GM19467 (cell line): ENCODE results near the gene KCNAB1.
"Not testable (repeated sequence)": the region's sequence is repeated elsewhere in the genome, so short reads cannot be mapped to it uniquely, and the experiment has no call there.

Experiments
- ATAC-seq: cut with Tn5 transposase; IDR thresholded peaks from one replicate; pipeline ENCODE4 v1.9.1; 2021; ENCODE audit warnings: mild to moderate bottlenecking, moderate library complexity; ENCODE audit not compliant: unreplicated experiment

The KCNAB1 gene

DNA sequence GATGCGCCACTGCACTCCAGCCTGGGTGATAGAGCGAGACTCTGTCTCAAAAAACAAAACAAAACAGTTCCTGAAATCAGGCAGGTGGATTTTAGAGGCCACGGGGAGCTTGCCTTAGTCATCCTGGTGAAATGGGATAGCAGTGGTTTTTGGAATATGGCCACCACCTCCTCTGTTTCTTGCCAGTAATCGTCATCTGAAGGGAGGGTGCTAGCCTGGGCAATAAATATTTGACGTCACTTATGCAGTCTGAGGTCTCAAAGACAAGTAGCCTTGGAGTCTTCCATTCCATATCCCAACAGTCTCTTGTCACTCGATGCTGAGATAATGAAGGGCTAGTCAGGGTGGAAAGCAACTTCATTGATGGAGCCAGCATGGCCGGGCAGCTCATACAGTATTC is 55.2 kb downstream of the KCNAB1 start:
- ATAC-seq, result no peak

DNA sequence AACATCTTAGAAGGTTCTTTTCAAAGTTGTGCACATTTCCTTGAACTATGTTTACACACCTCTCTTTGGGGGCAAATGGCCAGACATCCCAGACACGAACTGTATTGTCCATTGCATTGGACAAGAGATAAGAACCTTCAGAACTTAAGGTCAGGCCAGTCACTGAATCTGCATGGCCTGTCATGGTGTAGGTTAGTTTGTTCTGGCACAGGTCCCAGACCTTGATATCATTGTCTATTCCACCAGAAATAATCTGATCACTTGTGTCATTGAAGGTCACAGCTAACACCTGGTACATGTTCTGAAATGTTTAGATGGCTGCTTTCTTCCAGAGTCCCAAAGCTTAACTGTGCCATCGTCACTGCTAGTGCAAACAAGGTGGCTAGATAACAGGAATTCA is 55.7 kb downstream of the KCNAB1 start:
- no peak for ATAC-seq

DNA sequence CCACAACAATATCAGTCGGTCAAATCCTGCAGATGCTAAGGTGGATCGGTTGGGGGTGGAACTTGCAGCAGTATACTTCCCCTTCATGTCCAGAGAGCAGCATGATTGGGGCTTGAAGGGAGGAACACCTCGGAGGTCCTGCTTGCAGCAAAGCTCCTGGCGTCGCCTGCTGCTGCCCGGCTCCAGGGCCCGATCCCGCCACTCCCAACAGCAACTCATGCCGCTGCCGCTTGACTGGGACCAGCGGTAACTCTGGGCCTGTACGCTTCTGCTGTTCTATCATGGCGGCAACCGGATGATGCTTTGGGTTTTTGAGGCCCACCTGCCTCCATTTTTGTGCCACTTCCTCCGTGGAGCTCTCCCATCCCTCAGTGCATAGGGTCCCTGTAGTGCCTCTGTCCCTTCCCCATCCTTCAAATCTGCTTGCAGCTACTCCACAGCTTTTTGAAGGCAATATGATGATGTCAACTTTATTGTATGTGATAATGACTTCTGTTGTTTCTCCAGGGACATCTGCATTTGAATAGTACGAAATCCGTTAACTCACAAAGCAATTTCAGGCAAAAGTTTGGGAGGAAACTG is 56.3 kb downstream of the KCNAB1 start:
- ATAC-seq, result no peak

DNA sequence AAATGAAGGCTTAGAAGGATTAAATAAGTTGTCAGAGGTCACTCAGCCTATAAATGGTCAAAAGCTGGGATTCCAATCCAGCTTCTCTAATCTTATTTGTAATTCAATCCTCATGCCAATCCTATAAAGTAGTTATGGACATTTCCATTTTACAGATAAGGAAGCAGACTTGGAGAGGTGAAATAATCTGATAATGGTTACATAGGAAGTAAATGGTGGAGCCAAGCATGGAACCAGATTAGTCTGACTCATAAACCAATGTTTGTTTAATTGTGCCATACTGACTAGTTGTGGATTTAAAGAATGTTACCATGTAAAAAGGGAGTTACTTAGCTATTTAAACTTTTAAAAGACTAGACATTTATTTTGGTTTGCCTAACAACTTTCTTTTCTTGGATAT is 59.7 kb downstream of the KCNAB1 start:
- no peak for ATAC-seq

DNA sequence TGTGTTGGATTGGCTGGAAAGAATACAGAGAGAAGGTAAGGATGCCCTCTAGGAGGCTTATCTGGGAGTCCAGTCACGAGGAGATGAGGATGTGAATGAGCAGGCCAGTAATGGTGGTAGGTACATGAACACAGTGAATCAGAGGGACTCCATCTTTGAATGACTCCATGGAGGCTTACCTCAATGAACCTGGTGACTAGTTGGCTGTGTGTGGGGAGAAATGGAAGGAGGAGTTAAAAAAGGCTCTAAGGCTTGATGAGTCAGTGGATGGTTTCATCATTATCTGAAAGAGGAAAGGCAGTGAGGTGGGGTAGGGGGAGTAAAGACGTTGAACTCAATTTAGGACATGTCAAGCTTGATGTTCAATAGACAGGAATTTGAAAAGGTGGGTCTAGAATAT is 61.1 kb downstream of the KCNAB1 start:
- ATAC-seq, result no peak

DNA sequence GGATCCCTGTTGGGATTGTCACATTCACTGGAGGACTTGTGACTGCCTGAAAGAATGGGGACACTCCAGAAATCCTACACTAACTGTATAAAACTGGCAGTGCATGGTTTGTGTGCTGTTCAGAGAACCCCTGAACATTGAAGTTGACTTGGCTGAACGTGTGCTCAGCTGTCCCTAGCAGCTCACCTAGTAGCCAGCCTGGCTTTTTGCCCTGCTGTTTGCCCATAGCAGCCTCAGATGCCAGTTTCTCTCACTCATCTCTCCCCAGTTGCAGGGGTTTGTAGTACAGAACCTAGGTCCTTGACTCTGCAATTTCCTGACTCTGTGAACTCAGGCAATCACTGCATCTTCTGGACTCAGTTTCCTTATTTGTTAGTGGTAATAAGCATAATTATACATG is 63.0 kb downstream of the KCNAB1 start:
- ATAC-seq, result no peak

DNA sequence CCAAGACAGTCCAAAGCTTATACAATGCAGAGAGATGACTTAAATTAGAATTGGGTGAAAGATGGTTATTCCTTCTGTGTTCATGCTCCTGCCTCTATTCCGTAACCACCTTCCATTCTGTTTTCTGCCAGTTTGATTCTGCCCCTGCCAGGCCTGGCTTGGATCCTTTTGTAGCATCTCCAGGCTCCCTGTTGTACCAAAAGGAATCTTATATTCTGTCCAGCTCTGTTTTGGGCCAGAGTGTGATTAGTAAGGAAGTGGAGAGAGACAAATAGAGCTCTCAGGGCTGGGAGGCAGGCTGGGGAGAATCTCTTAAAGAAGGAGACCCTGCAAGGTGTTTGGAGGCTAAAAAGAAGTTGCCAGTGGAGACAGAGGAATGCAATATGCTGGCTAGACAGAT is 63.8 kb downstream of the KCNAB1 start:
- ATAC-seq, result no peak

DNA sequence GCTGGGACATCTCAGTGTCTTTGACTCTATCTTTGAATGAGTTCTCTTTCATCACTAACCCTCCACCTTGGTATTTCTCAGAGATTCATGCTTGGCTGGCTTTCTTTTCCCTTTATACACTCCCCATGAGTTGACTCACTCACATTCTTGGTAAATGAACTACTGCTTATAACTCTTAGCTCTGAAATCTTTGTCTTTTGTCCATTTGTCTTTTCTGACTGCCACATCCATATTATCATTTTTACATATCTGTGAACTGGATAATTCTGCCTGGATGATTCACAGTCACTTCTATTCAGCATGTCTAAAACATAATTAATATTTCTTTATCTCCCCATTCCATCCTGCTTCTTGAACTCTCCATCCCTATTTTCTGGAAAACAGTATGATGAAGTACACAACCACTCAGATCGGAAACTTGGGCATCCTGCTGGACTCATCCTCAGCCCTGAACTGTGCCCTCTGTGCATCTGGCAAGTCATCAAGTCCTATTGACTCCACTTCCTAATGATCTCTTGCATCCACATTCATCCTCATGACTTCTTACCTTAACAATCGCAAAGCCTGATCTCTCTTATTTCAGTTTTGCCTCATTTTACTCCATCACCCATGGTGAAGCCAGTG is 66.9 kb downstream of the KCNAB1 start:
- ATAC-seq, result no peak

DNA sequence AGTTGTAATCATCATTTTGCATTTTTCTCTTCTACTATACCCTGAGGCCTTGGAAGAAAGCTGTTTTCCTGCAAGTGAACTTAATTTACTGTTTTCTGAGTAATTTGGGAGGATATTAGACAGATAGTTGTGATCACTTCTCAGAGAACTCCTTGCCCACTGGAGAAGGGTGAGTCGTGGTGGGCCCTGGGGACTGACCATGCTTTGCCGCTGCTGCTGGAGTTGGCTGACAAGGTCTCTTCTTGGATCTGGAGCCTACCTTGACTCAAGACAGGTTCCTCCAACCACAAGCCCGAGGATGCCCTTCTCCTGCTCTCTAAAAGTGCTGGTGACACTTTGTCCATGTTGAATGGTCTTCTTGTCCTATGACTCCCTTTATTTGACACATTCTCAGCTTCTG is 68.4 kb downstream of the KCNAB1 start:
- no peak for ATAC-seq

DNA sequence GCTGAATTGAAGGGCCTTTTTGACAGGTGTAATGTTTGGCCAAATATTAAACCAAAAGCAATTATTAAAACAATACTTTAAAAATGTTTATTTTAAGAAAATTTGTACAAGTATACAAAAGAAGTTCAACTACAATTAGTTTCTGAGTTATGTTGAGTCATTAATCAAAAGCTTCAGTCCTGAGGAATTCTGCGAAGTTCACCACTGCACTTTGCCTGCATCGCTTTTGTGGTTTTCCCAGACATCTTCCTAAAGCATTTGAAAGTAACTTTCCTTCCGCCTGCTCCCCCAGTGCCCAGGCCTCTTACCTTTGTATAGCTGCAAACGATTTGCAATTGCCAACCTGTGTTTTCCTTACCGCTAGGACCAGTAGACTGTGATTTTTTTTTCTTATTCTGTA is 69.5 kb downstream of the KCNAB1 start:
- ATAC-seq, result no peak

DNA sequence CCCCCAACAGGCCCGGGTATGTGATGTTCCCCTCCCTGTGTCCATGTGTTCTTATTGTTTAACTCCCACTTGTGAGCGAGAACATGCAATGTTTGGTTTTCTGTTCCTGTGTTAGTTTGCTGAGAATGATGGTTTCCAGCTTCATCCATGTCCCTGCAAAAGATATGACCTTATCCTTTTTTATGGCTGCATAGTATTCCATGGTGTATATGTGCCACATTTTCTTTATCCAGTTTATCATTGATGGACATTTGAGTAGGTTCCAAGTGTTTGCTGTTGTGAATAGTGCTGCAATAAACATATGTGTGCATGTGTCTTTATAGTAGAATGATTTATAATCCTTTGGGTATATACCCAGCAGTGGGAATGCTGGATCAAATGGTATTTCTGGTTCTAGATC is 74.6 kb downstream of the KCNAB1 start:
- not testable (repeated sequence) for ATAC-seq

DNA sequence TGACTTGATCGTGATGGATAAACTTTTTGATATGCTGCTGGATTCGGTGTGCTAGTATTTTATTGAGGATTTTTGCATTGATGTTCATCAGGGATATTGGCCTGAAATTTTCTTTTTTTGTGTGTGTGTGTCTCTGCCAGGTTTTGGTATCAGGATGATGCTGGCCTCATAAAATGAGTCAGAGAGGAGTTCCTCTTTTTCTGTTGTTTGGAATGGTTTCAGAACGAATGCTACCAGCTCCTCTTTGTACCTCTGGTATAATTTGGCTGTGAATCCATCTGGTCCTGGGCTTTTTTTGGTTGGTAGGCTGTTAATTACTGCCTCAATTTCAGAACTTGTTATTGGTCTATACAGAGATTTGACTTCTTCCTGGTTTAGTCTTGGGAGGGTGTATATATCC is 76.8 kb downstream of the KCNAB1 start:
- ATAC-seq, result not testable (repeated sequence)

DNA sequence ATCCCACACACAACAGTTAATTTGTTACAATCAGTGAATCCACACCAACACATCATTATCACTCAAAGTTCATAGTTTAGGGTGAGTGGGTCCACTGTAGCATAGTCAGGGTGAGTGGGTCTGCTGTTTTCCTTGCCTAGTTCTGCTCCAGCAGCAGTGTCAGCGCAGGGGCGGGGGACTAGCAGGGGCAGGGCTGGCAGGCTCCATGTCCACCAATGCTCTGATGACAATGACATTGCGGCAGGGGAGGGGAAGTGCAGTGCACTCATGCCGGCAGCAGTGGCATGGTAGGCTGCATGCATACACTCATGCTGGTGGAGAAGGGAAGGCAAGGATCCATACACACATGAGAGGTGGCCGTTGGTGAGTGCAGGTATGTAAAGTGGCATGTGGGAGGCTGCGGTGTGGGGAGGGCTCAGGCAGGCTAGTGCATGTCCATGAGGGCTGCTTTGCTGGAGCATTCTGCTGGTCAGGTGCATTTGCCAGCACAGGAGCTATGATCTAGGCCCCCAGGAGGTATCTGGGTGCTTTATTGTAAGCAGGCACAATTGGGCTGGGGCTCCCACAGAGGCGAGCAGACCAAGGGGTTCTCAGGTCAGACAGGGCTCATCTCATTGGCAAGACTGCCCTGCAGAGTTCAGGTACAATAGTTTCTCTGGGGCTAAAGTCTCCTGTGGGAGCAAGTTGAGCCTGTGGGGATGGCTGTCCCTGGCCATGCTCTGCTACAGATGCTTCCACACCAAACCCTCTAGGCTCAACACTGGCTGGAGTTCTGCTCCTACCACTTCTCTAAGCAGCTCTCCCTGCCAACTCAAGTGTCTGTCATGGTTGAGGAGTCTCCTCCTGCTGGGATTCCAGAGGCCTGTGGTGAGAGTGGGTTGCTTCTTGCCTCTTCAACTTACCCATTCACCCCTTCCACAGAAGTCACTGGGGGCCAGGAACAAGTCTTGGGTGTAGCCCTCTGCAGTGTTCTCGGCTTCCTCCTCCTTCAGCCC is 81.3 kb downstream of the KCNAB1 start:
- ATAC-seq, result no peak

DNA sequence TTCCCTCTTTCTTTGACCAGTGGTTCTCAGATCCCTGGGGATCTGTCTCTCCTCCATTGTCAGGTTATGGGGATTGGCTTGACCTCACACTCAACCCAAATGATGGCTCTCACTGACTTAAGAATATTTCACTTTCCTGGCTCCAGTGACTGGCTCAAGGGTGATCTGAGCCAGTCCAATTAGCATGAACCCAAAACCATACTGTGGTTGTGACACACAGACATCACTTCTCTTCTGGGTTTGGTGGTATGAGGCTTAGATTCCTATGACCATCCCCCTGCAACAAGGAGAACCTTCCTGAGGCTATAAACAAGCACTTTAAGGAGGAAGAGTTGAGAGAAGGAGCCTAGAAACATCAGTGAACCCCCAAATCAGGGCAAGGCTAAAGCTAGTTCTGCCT is 85.8 kb downstream of the KCNAB1 start:
- ATAC-seq, result no peak

DNA sequence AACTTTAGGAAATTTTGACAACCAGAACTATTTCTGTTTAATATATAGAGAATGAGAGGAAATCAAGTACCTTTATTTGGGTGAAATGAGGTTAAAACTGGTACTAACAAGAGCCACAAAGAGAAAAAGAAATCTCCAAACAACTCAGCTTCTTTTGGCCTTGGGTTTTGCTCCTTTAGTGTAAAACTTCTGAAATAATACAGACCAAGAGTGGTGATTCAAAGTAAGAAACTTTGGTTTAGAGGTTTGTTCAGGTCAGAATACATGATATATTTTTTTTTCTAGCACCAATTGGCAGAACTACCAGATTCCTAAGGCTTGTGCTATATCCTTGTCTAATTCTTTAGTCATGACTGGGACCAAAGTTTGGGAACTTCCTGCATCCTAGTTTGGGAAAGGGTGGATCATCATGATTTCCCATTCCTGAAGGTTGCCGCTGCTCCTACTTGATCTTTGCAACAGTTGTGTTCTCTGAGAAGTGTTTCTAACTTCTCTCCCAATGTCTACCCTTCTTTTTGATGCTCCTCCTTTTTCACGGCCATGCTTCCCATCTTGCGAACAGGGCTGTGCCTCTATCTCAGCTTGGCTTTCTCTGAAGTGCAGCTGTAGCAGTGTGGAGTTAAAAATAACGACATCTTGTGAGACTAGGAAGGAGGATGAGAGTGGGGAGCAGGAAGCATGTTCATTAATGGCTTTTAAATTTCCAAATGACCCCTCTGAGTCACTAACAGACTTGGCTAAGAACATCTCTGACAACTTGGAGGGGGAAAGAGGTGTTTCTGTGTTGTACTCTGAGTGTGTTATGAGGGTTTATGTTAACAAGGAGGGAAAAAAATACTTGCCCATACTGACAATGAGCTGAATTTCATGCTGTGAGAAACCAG is 87.7 kb downstream of the KCNAB1 start:
- no peak for ATAC-seq

DNA sequence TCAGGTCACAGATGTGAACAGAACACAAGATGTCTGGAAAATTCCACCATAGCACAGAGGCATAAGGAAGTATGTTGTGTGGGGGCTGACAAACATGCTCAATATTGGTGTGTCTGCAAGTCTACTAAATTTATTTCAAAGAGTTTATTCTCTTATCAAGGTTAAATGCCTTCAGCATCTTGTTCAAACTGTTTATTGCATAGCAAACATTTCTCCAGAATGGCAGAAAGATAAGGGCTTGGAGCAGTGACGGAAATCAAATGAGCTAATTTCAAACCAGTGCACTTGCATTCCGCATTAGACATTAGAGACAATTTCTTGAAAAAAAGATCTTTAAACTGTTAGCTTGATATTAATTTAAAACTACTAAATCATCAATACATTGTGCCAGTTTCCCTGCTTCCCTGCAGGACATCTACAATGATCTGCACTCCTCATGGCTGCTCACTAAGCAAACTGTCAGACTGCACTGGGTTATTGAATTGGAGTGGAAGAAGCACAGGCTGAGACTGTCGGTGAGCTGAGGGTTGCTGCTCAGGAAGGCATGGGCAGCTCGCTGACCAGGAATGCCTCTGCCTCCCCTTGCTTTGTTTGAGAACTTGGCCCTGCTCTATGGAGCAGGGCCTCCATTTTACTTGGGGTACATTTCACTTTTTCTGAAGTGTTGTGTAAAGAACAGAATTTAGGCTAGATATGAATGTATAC is 89.4 kb downstream of the KCNAB1 start:
- ATAC-seq, result no peak

DNA sequence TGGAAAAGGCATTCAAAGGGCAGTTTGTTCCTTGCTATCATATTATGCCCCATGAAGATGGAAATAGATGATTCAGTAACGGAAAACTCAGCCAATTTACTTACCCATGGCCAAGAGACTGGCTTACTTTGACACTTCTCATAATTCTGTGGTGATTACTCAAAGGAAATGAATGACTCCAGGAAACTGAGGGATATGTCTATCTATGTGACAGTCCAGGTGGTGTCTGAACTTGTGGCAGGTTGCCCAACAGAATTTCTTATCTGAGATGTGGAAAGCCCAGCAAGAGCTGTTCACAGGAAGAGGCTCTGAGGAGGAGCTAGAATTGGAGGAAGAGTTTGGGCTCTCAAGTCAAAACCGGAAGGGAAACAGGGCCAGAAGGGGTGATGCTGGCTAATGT is 91.2 kb downstream of the KCNAB1 start:
- no peak for ATAC-seq

DNA sequence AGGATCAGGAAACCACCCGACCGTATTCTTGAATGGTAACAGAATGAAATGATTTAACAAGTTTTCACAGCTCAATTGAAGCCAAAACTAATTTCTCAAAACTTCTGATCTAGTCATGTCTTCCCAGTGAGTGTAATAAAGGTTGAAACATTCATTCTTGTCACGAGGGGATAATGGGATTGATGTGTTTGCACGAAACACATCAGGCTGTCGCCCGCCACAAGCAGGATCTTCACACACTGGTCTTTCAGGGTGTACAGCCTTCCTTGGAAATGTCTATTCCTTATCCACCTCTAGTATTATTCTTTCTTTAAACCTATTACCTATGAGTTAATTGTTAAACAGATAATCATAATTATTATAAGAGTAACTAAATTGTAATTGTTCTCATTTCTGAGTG is 94.3 kb downstream of the KCNAB1 start:
- ATAC-seq, result no peak

DNA sequence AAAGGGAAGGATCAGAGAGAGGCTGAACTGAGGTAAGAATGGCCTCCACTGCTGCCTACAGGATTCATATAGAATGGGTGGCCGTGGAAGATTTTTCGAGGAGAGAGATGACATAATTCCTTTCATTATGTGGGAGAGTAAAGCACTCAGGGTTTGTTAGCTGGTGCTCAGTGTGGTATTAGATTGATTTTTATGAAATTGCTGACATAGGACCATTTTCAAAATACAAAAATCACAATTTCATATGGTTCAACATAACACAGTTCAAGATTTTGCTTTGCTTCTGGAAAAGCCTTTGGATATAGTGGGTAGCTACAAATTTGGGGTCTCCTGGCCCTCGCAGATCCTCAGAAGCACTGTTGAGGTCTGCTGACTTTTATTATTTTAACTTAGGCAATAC is 95.4 kb downstream of the KCNAB1 start:
- no peak for ATAC-seq

DNA sequence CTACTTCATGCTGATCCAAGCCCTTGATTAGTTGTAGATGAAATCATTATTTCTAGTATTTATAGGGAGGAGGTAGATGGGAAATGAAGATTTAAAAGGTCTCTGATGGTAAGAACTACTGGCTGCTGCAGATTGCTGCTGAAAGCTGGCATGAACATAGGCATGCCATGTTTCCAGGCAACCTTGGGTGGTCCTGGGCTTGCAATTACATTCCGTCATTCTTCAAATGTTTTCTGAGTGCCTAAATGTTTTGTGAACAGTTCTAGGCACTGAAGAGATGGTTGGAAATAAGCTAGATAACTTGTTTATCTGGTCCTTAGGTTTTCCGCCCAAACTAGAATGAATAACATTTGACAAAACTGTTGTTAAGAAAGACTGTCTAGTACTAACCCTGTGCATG is 95.8 kb downstream of the KCNAB1 start:
- ATAC-seq, result no peak
